NCI-H345 (cell line): ENCODE data around the gene LNP1.
"Not testable (repeated sequence)": the region's sequence is repeated elsewhere in the genome, so short reads cannot be mapped to it uniquely, and the experiment has no call there.

ENCODE experiments used
- DNase-seq: peaks from one replicate; lab custom pipeline; 2025; lab: John Stamatoyannopoulos, UW

The LNP1 gene, protein sequence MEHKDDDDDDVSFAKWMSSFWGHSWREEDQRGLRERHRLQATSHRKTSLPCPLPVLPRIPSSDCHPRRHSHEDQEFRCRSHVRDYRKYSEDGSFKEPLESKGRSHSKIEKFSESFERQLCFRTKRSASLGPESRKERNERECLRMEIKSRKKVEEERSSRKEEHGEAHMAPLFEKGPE

DNA sequence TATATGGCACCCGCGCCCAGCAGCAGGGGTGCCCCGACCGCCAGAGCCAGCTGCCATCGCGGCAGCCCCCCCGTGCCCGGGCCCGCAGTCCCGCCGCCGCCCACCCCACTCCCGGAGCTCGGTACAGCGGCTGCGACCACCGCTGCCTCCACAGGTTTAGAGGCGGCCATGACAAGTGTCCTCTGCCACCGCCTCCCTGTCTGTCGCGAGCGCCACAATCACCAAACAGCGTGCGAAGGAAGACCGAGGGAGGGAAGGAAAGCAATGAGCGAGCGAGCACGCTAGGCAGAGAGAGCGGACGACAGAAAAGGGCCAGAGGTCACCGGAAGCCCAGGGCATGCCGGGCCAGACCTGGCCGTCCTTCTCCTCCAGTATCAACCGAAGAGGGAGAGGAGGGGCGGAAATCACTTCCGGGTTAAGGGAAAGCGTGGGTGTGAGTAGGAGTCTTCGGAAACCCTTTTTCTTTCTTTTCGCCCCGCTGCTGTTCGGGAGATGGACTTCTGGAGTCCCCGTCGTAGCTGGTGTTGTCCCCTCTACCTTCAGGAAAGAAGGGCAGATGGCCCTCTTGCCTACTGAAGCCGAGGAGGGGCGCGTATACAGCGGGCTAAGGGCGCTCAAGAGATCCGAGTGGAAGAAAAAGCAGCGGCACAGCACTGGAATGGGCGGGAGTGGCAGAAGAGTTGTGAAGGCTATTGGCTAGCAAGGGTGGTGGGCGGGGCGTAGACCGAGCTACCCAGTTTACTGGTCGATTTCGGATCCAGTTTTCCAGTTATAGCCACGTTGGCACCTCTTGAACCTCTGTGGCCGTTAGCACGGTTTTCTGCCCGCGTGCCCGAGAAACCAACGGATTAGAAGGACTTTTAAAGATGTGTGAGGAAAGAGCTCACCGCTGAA lies at the start of gene LNP1, which contains the start of gene TOMM70:
Gene LNP1, plus strand, starts transcription at position 760 of the 894 bp plus-strand sequence. CDS start 28,191 bp downstream, outside the sequence.
Gene TOMM70, minus strand, starts transcription at position 310 of the 894 bp plus-strand sequence. Its CDS starts 140 bp downstream, at position 170.
- peak; percentile 94 for DNase-seq

DNA sequence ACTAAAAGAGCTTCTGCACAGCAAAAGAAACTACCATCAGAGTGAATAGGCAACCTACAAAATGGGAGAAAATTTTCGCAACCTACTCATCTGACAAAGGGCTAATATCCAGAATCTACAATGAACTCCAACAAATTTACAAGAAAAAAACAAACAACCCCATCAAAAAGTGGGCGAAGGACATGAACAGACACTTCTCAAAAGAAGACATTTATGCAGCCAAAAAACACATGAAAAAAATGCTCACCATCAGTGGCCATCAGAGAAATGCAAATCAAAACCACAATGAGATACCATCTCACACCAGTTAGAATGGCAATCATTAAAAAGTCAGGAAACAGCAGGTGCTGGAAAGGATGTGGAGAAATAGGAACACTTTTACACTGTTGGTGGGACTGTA lies 49.6 kb upstream of the LNP1 start:
- not testable (repeated sequence) for DNase-seq

DNA sequence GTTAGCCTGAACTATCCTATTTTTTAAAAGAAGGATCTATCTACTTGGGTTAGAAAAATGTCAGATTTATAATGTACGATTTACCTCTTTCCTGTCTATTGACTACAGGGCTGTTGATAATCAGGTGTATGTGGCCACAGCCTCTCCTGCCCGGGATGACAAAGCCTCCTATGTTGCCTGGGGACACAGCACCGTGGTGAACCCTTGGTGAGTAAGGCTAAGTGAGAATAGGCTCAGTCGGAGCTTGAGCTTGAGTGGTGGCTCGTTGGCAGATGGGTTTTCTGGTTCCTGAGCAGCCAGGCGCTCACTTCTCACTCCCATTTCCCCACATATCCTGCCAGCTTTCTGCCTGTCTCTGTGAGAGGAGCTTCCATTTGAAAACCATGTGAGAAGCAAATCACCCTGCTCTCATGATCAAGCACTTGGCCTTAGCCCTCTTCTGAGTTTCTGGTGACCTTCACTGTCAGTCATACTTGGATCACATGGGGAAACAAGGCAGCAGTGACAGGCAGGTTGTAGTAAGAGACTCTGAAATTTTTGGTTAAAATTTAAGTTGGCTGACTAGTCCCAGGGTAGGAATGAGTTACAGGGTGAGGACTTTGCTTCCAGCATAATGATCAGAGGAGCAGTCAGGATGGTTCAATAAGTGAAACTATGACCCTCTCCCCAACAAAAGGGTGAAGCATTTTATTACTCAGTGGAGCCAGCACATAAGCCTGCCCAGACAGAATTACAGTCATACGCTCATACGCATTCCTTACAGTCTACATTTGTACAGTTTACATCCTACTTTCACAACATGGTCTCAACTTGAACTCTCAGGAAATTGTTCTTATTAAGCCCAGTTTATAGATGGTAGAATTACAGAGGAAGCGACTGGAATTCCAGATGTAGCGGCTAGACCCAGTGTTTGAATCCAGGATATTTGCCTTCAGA lies 48.8 kb upstream of the LNP1 start:
- DNase-seq, result no peak

DNA sequence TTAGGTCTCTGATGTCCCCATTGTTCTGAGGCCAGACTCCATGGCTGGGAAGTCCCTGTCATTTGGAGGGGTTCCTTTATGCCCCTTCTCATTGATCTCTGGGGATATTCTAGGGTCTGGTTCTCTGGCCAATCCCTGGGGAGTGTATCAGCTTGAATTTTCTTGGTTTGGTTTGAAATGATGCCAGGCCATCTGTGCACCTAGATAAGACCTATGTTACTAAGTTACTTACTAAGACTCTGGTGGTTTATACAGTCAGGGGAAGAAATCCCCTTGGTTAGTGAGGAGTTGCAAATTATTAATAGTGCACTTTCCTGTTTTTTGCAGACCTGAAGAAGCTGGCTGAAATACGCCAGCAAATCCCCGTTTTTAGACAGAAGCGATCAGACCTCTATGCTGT lies 46.5 kb upstream of the LNP1 start:
- no peak for DNase-seq

DNA sequence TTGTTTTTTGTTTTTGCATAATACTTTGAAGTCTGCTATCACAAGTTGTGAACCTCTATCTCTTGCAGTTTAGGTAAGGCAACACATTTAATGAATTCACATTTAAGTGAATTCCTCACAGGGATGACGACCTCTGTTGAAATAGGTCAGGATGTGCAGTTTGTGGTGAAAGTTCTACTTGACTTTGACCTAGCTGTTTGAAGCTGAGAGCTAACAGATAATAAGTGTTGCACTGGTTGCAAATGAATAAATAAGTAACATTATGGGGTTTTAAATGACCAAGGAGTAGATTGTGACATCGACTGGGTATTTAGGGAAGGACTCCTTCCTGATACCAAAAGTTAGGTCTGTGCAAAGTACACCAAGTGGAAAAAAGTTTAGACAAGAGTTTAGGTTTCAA lies 42.9 kb upstream of the LNP1 start:
- no peak for DNase-seq

DNA sequence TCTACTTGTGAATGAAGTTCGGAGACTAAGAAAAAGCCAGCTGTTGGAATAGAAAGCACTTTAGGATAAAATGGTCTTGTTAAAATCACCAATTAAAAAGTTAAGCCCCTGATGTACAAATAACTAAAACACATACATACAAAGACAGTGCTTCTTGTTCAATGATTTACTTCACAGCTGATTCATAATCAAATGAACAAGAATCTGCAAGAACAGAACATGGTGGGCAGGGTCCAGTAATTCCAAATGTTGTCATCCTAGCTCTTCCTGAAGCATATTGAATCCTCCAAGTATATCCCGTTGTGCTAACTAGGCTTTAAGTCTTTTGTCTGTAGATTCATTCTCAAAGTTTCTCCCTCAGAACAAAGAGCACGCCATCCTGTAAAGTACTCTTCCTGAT lies 42.3 kb upstream of the LNP1 start:
- no peak for DNase-seq

DNA sequence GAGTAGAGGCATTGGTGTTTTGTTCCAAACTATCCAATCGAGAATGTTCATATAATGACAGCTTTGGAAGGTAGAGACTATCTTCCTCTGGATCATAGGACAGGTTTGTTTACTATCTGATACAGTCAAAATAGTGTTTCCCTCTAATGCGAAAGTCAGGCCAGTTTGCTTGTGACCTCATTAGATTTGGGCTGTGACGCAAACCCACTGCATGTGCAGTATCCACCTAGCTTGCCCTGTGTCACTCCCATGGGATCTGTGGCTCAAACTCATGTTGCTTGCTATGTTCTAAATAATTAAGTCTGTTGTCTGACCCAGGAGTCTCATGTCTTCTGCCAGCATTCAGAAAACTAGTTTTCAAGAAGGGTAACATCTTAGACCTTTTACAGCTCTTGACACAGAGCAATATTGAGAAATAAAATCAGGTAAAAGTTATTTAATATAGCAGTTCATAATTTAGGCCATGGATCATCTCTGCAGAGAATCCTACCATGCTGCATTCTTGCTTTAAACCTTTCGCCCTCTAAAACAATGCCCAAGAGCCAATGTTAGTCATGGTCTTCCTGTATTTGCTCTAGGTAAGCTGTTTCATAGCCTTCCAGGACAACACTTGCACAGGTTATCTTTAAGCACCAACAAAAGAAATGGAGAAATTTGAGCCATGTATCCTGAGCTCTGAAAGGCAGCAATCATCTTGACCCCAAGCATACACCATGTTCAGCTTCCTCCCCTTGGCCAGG lies 40.4 kb upstream of the LNP1 start:
- no peak for DNase-seq

DNA sequence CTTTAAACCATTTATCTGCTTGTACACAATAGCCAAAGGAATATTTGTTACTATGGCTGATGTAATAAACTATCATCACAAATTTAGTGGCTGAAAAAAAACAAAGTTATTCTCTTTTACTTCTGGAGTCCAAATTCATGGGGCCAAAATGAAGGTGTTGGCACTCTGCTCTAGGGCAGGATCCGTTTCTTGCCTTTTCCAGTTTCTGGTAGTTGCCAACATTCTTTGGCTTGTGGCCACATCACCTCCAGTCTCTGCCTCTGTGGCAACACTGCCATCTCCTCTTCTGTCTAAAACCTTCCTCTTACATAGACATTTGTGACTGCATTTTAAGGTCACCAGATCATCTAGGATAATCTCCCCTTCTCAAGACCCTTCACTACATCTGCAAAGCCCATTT lies 39.4 kb upstream of the LNP1 start:
- no peak for DNase-seq

DNA sequence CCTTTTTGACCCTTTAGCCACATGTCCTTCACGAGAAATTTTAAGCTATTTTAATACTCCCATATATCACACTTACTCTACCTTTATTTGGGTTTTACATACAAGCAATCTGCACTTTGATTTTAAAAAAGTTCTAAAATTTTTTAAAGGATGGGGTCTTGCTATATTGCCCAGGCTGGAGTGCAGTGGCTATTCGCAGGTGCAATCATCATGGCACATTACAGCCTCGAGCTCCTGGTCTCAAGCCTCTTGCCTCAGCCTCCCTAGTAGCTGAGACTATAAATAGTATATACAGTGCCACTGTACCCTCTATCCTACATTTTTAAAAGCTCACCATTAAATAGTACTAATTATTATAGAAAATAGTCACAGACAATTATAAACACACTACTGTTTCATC lies 36.9 kb upstream of the LNP1 start:
- no peak for DNase-seq

DNA sequence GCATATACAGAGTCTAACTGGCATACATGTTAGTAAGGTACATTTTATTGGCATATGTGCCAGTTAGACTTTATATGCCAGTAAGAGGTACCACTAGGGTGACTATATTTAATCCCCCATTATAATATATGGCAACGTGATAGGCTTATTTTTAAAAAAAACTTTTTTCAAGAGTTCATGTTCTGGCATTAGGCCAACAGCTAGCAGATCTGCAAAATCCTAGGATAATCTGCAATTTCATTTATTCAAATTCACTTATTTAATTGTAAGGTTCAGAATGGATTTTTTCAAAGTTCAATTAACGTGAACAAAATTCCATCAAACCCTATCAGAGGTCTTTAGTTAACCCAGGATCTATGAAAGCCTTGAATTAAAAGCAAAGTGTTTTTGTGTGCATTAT lies 34.9 kb upstream of the LNP1 start:
- no peak for DNase-seq

DNA sequence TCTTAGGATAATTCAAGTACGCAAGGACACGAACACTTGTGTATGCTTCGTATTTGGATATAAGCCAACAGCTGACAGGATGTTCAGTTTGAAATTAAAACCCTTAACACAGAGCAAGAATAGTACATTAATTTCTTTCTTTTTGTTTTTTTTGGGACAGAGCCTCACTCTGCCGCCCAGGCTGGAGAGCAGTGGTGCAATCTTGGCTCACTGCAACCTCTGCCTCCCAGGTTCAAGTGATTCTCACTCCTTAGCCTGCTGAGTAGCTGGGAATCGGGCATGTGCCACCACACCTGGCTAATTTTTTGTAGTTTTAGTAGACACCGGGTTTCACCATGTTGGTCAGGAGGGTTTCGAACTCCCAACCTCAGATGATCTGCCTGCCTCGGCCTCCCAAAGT lies 32.9 kb upstream of the LNP1 start:
- DNase-seq, result no peak

DNA sequence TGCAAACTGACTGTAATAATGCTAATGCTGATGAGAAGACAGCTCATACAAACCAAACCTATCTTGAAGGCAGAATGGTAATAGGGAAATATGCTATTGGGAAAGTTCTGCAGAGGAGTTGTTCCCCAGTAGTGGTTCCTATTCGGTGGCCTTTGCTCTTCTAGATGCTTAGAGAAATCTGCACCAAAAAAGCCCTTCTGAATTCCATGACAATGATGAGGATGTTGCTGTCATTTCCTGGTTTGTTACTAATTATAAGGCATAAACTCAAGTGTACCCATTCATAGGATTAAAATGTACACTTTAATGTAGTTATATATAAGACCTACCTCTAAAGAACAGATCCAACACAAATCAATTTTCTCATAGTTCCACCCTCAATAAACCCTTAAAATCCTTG lies 30.6 kb upstream of the LNP1 start:
- no peak for DNase-seq

DNA sequence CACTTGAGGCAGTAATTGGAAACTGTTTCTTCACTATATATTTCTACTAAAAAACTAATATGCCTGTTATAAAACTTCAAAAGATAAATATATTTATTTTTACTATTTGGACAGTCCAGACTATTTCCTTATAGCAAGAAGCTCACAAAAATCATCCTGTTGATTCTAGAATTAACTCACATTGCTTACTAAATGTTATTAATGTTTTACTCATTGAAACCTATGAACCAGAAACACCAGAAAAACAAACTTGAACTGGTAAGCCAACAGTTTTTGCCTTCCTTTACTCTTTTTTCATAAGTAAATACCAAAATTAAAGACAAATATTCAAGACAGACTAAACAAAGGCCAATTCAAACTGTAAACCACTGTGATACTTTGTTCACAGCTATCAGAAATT lies 26.8 kb upstream of the LNP1 start:
- no peak for DNase-seq

DNA sequence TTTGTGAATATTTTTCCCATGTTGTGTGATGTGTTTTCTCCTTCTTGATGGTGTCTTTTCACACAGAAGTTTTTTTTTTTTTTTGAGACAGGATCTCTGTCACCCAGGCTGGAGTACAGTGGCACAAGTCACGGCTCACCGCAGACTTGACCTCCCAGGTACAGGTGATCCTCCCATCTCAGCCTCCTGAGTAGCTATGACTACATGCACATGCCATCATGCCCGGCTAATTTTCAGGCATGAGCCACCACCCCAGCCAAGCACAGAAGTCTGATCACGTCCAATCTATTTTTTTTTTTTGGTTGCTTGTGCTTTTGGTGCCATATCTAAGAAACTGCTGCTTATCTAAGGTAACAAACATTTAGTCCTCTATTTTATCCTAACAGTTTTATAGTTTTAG lies 25.0 kb upstream of the LNP1 start:
- no peak for DNase-seq

DNA sequence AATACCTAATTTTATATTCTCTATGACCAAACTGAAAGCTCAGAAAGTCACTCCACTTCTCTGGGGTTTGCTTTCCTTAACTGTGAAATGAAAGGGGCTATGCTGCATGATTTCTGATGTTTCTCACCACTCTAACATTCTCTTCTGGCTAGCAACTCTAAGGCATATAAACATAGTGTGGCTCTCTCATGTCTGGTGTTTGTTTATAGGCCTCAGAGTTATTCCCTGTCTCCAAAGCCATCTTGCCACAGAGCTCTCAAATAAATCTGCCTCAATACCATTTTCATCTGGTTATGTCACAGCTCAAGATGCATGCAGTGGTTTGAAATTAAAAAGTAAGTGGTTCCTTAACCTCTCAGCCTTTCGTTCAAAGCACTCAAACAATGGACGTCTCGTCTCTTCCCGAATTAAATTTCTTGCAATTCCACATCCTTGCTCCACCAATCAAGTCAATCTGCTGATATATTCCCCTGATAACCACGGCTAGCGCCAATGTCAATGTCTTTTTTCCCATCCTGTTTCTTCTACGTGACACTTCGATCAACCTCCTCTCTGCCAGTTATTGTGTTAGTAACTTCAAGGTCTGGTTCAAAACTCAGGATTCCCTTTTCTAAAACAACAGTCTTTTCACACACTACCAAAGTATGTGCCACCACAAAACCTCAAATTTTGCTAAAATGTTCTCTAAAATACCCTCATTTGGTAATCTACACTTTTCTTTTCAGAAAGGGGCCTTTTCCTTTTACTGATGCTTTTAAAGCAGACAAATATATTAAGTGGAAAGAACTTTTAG lies 16.4 kb upstream of the LNP1 start:
- DNase-seq, result no peak

DNA sequence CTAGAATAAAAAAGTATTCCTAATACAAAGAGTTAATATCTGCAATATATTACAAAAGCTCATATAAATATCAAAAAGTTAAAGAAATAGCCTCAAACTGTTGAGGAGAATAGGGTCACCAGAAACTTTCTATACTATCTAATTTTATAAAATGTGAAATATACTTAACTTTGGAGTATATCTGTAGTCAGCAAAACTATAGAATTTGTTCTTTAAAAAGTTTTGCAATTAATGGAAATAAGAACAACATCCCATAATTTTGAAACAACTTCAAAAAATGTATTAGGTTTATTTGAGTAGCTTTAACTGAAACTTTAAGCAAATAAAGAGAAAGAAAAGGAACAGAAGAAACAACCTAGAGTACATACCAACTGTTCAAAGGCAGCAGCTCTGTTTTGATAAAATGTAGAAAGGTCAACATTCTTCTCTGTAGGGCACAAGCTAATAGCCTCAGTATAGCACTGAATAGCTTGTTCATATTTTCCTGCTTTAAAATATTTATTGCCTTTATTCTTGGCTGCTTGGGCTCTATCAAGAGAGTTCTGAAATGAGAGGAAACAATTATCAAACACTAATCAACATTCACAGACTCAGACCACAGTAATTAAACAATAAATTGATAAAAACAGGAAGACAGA lies 14.8 kb upstream of the LNP1 start:
- DNase-seq, result no peak

DNA sequence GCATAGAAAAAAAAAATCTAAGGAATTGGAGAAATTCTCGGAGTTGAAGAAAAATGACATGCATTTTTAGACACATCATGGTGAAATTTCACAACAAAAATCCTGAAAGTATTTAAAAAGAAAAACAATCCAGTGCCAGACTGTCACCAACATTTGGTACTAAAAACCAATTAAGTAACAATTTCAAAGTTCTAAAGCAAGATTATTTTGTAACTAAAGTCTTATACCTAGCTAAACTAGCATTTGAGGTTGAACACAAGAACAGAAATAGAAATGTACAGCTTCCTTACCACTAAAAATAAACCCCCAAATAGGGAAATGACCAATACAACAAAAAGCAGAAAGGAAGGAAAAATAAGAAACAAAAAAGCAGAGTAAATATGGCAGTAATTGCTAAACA lies 12.3 kb upstream of the LNP1 start:
- no peak for DNase-seq

DNA sequence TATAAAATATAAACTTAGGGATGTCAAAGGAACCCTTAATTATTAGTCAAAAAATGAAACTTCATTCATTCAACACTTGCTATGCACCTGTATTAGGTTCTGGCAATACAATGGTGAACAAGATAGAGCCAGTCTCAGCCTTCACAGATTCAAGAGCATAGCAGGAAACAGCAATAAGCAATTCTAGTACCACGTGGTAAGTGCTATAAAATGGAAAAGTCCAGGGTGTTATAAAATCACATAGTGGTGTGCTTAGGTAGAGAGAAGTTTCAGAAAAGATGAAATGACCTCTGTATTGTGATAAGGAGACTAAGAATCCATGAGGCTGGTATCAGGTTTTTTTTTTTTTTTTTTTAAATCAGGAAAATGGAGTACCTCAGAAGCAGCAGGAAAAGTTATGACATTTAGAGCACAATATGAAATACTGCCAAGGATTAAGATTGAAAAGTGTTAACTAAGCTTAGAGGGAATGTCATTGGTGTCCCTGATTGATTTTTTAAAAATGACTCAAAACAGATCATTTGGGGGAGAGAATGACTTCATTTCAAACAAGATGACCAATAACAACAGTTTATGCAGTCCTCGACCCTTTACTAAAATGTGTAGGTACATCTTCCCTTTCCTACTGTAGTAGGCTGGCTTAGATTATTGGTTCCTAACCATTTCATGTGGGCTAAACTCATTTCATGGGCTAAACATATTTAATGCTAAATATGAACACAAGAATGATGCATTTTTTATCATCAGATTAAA lies 5.5 kb upstream of the LNP1 start:
- DNase-seq, result no peak

DNA sequence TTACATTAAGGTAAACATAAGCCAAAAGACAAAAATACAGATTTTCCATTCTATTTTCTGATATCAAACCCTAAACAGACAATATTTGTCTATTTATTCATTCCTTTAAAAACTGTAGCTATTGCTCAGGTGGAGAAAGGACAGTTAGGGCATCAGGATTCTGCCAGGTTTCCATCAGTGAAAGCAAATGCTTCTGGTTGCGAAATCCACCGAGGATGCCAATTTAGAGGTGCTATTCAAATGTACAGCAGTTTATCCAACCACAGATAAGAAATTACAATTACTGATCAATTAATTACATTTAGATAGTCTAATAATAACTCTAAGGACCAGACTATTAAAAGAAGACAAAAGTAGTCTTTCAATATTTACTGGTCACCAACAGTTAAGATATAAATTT lies 4.4 kb upstream of the LNP1 start:
- no peak for DNase-seq
